ENCODE measurements around the gene SMAD4. TPM values are rescaled to one million over a fixed set of nuclear protein-coding genes. Genes with fewer than 3 reads are reported as not detected.
"Not testable (repeated sequence)": the region's sequence is repeated elsewhere in the genome, so short reads cannot be mapped to it uniquely, and the experiment has no call there.

Gene SMAD4
- polyA plus RNA-seq, 1 donor (not counting 4 experiments of a cell fraction or from before 2014, with no cell fraction given): 68.2 TPM

DNA sequence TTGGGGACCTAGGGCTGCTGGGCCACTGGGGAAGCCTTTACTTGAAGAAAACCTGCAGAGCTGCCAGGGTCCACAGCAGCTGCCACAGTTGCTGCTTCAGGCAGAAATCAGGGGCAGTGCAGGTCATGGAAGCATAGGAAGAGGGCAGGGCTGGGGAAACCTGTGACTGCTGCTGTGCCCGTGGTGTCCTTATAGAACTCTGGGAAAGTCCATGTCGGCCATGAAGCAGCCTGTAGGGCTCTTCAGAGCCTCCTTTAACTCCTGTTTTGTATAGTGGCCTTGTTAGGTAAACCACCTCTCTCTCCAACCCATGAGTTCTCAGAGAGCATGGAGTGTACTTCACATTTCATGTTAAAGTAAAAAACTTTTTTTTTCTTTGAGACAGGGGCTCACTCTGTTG, 62.1 kb downstream of the SMAD4 start:
- H3K4me2 ChIP-seq (ENCODE audit: control insufficient read depth, extremely low read depth, insufficient read depth, low read depth, low read length): no peak overlapping the region
- H4K20me1 ChIP-seq (ENCODE audit: control insufficient read depth, extremely low read depth, insufficient read depth, low read length): no peaks in the 10 kb centered on the region
- no peak for TF ChIP-seq EZH2 (IDR thresholded peaks at IDR 0.05; ENCODE audit: low read length)
- TF ChIP-seq, protein P1, sequence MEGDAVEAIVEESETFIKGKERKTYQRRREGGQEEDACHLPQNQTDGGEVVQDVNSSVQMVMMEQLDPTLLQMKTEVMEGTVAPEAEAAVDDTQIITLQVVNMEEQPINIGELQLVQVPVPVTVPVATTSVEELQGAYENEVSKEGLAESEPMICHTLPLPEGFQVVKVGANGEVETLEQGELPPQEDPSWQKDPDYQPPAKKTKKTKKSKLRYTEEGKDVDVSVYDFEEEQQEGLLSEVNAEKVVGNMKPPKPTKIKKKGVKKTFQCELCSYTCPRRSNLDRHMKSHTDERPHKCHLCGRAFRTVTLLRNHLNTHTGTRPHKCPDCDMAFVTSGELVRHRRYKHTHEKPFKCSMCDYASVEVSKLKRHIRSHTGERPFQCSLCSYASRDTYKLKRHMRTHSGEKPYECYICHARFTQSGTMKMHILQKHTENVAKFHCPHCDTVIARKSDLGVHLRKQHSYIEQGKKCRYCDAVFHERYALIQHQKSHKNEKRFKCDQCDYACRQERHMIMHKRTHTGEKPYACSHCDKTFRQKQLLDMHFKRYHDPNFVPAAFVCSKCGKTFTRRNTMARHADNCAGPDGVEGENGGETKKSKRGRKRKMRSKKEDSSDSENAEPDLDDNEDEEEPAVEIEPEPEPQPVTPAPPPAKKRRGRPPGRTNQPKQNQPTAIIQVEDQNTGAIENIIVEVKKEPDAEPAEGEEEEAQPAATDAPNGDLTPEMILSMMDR (optimal IDR thresholded peaks at IDR 0.05 in 1 of 3, IDR thresholded peaks at IDR 0.05 in 1 of 3, conservative IDR thresholded peaks at IDR 0.05 in 1 of 3; ENCODE audit: extremely low read depth in 1 of 3, insufficient read depth in 2 of 3, low read length in 3 of 3): no peak
- no peaks in the 10 kb centered on the region for H3K9me3 ChIP-seq (ENCODE audit: control insufficient read depth, low read depth, low read length)
- H3K4me1 ChIP-seq (ENCODE audit: control insufficient read depth, extremely low read depth, insufficient read depth, low read length): no peaks in the 10 kb centered on the region
- H3K4me3 ChIP-seq (ENCODE audit: control insufficient read depth in 2 of 3, extremely low read depth in 1 of 3, insufficient read depth in 2 of 3, low read depth in 1 of 3, low read length in 3 of 3): no peak overlapping the region
- no peak overlapping the region for H3K9ac ChIP-seq (ENCODE audit: control insufficient read depth, extremely low read depth, insufficient read depth, low read length)
- dilution Hi-C loops (cut with MboI; ENCODE audit: extremely low pct_ligation_motif_present, low sequenced_read_pairs): no loop called here
- no peak overlapping the region for H3K27ac ChIP-seq (ENCODE audit: control insufficient read depth, insufficient read depth, low read length)
- H2AFZ ChIP-seq (ENCODE audit: control insufficient read depth, low read length): no peak overlapping the region
- FAIRE-seq (no peak), DNase-seq (ENCODE audit: low read depth, low spot score) (no peak)
- H3K9me1 ChIP-seq (ENCODE audit: control insufficient read depth, extremely low read depth, insufficient read depth, low read length): no peaks in the 10 kb centered on the region
- no peaks in the 10 kb centered on the region for H3K36me3 ChIP-seq (ENCODE audit: control insufficient read depth in 2 of 2, extremely low read depth in 1 of 2, insufficient read depth in 2 of 2, low read length in 2 of 2)
- H3K27me3 ChIP-seq (ENCODE audit: control insufficient read depth, extremely low read depth, insufficient read depth, low read length): no peaks in the 10 kb centered on the region
- no peaks in the 10 kb centered on the region for H3K79me2 ChIP-seq (ENCODE audit: control insufficient read depth, insufficient read depth, low read length)

DNA sequence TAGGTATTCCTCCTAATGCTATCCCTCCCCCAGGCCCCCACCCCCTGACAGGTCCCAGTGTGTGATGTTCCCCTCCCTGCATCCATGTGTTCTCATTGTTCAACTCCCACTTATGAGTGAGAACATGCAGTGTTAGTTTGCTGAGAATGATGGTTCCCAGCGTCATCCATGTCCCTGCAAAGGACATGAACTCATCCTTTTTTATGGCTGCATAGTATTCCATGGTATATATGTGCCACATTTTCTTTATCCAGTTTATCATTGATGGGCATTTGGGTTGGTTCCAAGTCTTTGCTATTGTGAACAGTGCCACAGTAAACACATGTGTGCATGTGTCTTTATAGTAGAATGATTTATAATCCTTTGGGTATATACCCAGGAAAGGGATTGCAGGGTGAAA, 63.0 kb downstream of the SMAD4 start:
- H3K9ac ChIP-seq (ENCODE audit: control insufficient read depth, extremely low read depth, insufficient read depth, low read length); FAIRE-seq; dilution Hi-C loops (cut with MboI; ENCODE audit: extremely low pct_ligation_motif_present, low sequenced_read_pairs); H3K9me3 ChIP-seq (ENCODE audit: control insufficient read depth, low read depth, low read length); H4K20me1 ChIP-seq (ENCODE audit: control insufficient read depth, extremely low read depth, insufficient read depth, low read length); H3K4me2 ChIP-seq (ENCODE audit: control insufficient read depth, extremely low read depth, insufficient read depth, low read depth, low read length); H3K4me1 ChIP-seq (ENCODE audit: control insufficient read depth, extremely low read depth, insufficient read depth, low read length); H3K27ac ChIP-seq (ENCODE audit: control insufficient read depth, insufficient read depth, low read length); H3K36me3 ChIP-seq (ENCODE audit: control insufficient read depth in 2 of 2, extremely low read depth in 1 of 2, insufficient read depth in 2 of 2, low read length in 2 of 2); DNase-seq (ENCODE audit: low read depth, low spot score); H3K27me3 ChIP-seq (ENCODE audit: control insufficient read depth, extremely low read depth, insufficient read depth, low read length); H3K9me1 ChIP-seq (ENCODE audit: control insufficient read depth, extremely low read depth, insufficient read depth, low read length); H2AFZ ChIP-seq (ENCODE audit: control insufficient read depth, low read length); H3K79me2 ChIP-seq (ENCODE audit: control insufficient read depth, insufficient read depth, low read length); H3K4me3 ChIP-seq (ENCODE audit: control insufficient read depth in 2 of 3, extremely low read depth in 1 of 3, insufficient read depth in 2 of 3, low read depth in 1 of 3, low read length in 3 of 3): not testable (repeated sequence)
